ENCODE measurements around the gene KIAA1328.

KIAA1328 gene

GRCh38 chr18:37231251-37231650 lies 402.3 kb downstream of the KIAA1328 start:
- no peak for FAIRE-seq

DNA sequence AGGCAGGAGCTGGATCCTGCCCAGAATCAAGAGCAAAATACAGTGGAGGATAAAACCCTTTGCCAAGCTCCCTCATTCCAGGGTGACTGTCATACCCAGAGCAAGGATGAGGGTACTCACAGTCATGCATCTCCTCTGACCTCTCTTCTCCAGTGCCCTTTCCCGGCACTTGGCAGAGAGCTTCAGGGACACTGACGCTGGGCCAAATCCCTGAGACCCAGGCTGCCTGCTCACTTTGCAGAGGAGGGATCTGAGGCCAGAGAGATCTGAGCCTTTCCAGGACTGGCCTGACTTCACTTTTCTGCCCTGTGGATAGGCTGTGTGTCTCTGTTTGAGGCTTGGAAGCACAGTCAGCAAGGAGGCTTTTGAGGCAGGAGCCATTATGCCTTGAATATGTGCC lies 406.7 kb downstream of the KIAA1328 start:
- FAIRE-seq = no peak

DNA sequence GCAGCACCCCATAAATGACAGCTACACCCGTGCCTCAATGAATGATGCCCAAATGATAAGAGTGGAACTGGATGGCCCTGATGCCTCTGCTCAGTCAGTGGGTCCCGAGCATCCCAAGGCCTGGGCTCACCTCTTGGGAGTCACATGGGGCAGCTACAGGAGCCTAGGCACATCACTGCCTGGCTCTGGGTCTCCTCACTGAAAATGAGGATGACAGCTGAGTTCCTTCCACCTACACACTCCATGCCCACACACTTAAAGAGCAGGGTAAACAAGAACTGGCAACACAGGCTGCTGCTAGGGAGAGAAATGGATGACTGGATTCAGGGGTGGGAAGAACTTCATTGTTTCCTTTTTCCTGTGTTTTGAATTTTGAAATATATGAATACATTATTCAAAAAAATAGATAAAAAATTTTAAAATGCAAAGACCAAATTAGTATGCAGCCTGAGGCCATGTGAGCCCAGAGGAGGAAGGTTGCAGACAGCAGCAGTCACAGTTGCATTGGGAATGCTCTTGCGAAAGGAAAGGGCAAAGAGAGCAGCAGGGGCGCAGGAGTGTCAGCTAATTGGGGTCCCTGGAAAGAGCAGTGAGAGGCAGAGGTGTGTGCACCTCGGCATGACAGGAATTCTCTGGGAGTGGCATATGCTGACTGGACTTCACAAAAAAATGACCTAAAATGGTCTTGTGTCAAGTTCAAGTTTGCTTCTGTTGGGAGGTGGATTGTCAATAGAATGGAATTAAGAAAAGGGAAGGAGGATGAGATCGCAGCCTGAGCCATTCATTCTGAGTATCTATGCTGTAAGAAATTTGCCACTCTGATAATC lies 409.6 kb downstream of the KIAA1328 start:
- FAIRE-seq = no peak

DNA sequence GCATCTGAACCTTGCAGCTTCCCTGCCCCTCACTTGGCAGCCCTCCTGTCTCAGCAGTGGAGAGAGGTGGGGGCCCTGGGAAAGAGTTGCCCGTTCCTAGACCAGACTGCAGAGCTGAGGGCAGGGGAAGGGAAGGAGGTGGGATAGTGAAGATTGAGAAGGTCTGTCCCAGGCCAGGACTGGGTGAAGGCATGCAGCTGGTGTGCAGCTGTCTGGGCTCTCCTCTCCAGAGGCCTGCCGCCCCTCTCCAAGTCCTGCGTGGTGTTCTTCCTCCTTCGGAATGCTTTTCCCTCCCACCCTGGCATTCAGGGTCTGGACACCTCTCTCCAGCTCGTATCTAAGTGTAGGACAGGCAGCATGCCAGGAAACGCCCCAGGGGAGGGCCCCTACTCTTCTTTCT lies 413.2 kb downstream of the KIAA1328 start:
- no peak for FAIRE-seq

DNA sequence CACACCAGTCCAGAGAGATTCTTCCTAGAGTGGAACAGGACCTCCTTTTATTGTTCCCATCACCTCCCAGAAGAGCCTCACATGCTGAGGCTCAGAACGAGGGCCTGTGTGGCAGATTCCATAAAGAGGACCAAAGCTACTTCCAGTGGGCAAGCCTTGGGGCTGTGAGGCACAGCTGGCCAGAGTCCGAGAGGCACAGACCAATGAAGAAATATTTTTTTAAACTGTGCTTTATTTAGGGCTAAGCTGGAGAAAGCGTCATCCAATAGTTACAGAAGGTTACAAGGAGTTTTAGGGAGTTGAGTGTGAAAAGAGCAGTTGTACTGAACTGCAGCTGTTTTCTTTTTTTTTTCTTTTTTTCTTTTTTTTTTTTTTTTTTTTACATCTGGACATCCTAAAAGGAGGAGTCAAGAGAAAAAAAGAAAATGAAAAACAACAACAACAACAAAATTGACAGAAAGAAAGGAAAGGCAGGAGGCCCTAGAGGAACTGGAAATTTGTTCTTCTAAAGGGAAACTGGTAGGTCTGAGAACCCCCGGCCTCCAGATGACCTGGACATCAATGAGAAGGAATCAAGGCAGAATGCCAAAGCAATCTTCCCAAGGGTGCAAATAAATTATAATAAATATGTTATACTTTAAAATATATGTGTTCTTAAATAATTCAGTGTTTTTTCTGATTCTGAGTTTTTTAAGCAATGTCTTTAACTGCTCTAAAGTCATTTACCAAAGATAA lies 414.1 kb downstream of the KIAA1328 start:
- no peak for FAIRE-seq

DNA sequence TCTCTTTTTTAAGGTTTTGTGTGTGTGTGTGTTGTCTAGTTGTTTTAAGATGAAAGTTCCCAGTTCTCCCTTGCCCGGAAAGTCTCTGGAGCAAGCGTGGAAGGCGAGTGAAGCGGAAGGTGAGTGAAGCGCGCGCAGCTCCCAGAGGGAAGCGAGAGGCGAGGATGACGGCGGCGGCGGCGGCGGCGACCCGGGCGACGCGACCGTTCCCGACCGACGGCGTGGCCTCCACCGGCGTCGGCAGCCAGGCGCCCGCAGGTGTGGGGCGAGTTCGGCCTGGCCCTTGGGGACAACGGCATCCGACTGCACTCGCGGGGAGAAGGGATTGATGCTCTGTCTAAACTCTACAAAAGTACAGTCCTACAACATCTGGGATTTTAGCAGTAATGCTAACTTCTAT lies 414.8 kb downstream of the KIAA1328 start:
- no peak for FAIRE-seq

GRCh38 chr18:37244618-37245017 lies 415.7 kb downstream of the KIAA1328 start:
- no peak for FAIRE-seq

GRCh38 chr18:37246779-37247340 lies 417.9 kb downstream of the KIAA1328 start:
- no peak for FAIRE-seq

GRCh38 chr18:37247497-37248161 lies 418.7 kb downstream of the KIAA1328 start:
- no peak for FAIRE-seq

DNA sequence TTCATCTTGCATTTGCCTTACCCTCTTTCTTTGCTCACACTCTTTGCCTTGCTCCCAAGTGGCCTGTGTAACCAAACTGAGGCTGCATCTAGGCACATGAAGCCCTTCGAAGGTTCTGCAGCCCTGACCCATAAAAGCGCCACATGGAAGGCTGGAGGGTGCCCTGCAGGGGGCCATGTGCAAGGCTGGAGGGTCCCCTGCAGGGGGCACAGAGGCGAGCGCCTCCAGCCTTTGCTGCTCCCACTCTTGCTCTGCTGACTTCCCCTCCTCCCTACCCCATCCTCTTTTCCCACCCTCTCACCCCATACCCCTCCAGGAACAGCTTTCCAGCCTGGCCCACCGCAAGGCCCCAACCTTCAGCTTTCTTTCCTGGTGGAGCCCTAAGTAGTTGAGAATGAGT lies 419.4 kb downstream of the KIAA1328 start:
- no peak for FAIRE-seq

- FAIRE-seq = no peak
Observed at GRCh38 chr18:37249171-37249886, 420.4 kb downstream of the KIAA1328 start.

DNA sequence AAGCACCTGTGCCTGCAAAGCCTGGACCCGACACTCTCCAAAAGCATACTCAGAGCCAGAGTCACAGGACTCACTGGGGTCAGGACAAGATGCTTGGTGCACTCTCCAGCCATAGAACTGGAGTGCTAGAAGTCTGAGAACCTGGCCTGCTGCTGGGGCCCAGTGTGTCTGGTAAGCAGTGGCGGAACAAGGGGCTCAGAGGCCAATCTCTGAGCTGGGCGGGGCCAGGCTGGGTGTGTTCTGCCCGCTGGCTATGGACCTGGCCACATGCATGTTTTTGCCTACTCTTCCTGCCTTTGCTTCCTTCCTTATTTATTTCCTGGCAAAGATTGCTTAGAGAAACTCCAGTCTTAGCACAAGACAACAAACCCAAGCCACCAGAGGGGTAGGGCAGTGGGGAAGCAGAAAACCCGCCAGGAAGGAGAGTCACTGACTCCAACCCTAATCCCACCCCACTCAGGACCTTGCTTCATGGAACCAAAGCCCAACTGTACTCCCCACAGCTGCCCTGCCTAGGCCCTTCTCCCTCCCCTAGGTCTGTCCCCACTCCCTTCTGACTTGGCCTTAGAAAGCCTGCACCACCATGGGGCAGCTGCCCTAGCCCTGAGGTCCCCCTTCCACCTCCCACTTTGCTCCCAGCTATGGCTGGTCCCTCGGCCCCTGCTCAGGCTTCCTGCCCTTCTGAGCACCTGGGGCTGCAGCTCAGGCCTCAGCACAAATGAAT lies 421.1 kb downstream of the KIAA1328 start:
- FAIRE-seq = no peak

GRCh38 chr18:37251679-37252078 lies 422.8 kb downstream of the KIAA1328 start:
- no peak for FAIRE-seq

- no peak for FAIRE-seq
Observed at GRCh38 chr18:37252342-37252741, 423.4 kb downstream of the KIAA1328 start.

DNA sequence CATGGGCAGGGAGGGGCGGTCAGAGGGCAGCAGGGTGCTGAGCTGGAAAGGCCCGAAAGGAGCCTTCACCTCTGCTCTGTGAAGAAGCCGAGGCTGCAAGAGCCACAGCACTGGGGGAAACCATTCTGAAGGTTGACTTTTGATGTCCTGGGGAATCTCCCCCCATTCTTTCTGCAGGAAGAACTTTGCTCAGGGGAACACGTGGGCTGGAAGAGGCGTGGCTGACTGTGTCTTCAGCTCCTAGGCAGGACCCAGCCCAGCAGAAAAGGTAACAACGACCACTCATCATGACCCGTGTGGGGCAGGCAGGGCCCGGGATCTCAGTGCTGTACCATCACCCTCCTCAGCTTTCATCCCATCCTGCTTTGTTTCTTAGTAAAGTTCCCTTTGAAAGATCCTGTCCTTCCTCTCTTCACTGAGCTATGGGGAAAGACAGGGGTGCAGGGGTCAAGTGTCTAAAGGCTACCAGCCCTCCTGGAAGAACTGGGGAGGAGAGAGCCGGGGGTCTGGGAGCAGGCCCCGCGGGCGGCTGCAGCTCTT lies 424.0 kb downstream of the KIAA1328 start:
- no peak for FAIRE-seq

DNA sequence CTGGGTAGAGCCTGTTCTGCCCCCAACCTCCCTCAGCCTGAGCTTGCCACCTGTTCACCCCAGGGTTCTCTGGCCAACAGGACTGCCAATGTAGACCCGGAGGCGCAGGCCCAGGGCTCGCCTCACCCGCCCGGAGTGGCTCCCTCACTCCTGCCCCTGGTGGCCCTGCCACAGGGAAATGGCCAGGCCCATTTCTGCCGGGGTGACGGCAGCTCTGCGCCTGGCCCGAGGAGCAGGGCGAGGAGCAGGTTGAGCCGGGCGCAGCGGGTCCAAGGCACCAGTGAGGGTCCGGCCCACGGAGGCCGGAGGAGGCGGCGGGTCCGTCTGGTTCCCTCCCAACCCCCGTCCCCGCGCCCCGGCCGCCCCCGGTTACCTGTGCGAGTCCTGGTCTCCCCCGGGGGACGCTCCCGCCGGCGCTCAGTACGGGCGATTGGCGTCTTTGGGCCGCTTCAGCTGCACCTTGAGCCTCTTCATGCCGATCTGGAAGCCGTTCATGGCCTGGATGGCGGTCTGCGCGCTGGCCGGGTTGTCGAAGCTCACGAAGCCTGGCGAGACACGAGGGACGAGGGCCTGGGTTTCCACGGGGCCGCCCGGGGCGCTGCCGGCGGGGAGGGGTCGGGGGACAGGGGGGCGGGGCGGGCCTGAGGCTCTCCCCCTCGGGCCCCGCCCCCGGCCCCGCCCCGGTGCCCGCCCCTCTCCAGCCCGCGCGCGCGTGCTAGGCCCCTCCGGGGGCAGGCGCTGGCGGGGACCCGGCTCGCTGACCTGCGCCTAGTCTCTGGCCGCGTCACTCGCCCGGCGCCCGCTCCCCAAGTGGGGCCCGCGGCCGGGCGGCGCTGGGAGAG lies 424.7 kb downstream of the KIAA1328 start:
- no peak for FAIRE-seq

DNA sequence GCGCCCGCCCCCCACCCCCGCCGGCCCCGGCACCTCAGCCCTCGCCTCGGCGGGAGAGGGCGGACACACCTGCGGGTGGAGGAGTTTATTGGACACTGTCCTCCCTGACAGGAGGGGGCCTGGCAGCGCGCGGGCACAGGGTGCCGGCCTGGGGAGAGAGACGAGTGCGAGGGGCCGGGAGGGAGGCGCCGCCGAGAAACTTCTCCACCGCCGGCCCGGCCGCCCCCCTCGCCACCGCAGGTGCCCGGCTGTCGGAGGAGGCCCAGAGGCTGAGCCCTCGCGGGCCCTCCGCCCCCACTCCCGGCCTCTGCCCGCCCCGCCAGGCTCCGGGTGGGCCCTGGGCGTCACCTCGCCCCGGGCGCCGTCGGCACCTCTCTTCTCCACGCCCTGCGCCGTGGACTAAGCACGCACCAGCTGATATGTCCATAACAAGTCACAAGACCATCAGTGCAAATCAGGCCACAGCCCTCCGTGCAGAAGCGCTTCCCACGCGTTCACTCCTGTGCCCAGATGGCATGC lies 425.4 kb downstream of the KIAA1328 start:
- no peak for FAIRE-seq

DNA sequence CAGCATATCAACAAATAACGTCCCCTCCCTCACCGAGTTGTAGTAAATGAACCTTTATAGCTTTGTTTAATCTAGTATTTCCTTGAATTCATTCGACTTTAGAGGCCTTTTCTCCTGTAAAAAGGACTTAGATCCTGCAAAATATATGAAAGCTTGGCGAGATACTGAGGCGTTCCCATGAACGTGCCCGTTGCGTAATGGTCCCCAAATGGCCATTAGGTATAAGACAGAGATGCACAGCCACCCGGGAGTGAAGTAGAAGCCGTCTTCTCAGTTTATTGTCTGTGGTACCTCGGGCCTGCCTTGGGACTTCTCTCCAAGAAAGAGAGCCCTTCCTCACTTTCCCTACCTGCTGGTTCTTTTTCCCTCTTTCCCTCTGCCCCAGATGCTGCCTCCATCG lies 426.0 kb downstream of the KIAA1328 start:
- no peak for FAIRE-seq

DNA sequence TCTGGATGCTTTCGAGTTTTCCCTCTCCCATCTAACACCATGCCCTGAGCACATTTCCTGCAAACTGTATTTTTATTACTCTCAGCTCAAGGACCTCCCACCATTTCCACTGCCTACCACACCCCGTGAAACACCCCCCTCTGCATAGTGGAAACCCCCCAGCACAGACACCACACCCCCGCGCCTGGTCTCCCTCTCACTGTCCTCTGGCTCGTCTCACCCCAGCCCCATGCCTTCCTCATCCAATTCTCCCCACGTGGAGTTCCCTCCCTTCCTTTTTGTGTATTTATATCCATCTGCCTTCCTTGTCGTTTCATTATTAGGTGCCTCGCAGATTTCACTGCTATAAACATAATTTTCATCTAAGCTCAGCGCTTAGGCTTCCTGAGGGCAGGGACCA lies 429.2 kb downstream of the KIAA1328 start:
- no peak for FAIRE-seq

DNA sequence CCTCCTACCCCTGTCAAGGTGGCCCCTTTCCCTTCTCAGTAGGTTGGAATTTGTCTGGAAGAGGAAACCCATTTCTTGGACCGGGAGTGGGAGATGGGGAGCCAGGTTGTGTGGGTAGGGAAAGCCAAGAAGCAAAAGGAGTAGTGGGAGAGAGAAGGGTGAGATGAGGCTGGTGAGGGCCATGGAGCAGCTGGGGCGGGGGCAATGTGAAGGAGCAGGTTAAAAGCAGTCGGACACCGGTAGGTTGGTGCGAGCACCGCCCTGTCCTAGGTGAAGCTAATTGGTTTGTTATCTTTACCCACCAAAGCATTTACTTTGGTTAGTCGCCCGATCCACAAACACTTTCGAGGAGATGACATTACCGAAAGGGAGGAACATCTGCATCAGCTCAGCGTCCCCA lies 429.9 kb downstream of the KIAA1328 start:
- FAIRE-seq = no peak

GRCh38 chr18:37259711-37260110 lies 430.8 kb downstream of the KIAA1328 start:
- FAIRE-seq = no peak
